Endometrial microvascular endothelial cells (primary cell): ENCODE data around the gene SLC4A4. TPM values are rescaled to one million over a fixed set of nuclear protein-coding genes. Genes with fewer than 3 reads are reported as not detected.

Experiments
- in situ Hi-C: cut with HindIII; loops from 2 replicates; pipeline ENCODE4 v1.10.0; 2017; ENCODE audit warnings: low sequenced_read_pairs, low pct_unique_long_range_greater_than_20kb; ENCODE audit errors: inconsistent ontology term
- total RNA-seq: library from RNA; depleted of rRNA; stranded (reverse); fragments of >200 nt; gene quantifications from one replicate; pipeline ENCODE4 v1.2.3, GENCODE V29; 2015; ENCODE audit errors: inconsistent ontology term

Gene SLC4A4
- total RNA-seq, 1 donor from 2014 or later, result not detected

DNA sequence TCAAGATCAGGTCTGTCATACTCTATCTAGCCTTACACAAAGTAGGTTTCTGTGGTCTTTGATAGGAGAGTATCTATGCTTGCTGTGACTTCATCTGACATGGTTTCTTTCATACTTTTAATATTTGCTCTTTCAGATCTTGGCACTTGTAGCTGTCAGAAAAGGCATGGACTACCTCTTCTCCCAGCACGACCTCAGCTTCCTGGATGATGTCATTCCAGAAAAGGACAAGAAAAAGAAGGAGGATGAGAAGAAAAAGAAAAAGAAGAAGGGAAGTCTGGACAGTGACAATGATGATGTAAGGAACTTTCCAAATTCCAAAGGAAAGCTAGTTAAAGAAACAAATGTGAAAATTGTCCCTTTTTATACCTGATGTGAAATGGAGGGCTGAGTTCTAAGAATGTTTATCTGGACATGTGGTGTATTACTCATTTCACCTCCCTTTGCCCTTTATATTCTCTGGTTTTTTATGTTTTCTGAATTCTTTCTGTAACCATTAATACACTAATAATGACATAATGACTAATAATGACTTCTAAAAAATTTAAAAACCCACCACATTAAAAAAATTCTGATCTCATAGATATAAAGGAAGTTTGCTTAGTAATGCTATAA is 221.2 kb downstream of the SLC4A4 start:
- in situ Hi-C loops, result no loop called here

GRCh38 chr4:71564775-71565174 is 226.0 kb downstream of the SLC4A4 start:
- in situ Hi-C loops, result no loop called here

- in situ Hi-C loops, result no loop called here
Measured at GRCh38 chr4:71566856-71567255, 228.0 kb downstream of the SLC4A4 start.

- in situ Hi-C loops, result no loop called here
Measured at GRCh38 chr4:71568131-71568530, 229.3 kb downstream of the SLC4A4 start.

- in situ Hi-C loops, result no loop called here
Measured at GRCh38 chr4:71570492-71570891, 231.7 kb downstream of the SLC4A4 start.

- in situ Hi-C loops, result no loop called here
Measured at GRCh38 chr4:71571346-71571745, 232.5 kb downstream of the SLC4A4 start.

GRCh38 chr4:71583971-71584370 is 245.2 kb downstream of the SLC4A4 start:
- in situ Hi-C loops, result no loop called here

DNA sequence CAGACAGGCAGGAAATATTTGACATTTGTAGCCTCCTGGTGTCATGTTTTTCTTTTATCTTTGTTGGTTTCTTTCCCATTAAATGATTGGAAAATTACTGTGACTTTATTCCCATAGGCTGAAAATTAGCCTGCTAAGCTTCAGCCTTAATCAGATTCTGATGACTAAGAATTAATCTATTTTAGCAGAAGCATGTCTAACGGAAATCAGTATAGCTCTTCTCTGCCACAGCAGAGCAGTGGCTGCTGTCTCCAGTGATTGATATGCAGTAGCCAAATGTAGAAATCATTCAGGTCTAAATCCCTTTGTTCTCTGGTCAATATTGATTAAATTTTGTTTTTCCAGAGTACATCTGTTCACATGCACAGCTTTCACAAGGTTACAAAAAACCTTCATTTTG is 245.8 kb downstream of the SLC4A4 start:
- in situ Hi-C loops, result no loop called here

- in situ Hi-C loops, result no loop called here
Measured at GRCh38 chr4:71586087-71586763, 247.4 kb downstream of the SLC4A4 start.

- in situ Hi-C loops, result no loop called here
Measured at GRCh38 chr4:71587995-71588394, 249.2 kb downstream of the SLC4A4 start.

DNA sequence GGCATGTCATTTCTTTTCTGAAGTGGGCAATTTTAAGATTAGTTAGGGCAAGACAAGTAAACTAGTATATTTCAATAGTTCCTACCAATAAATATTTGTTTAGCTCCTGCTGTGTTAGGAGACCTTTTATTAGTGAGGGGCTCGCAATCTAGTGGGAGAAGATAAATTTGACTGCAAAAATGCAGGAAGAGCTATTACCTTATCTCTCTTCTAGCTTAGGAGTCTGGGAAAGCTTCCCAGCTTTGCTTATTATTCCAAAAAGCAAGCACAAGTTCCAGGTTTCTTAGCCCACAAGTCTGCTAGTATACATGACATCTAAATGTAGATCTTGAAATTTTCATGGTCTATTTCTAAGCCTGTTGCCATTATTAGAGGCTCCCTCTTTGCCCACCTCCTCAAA is 254.0 kb downstream of the SLC4A4 start:
- in situ Hi-C loops, result no loop called here

DNA sequence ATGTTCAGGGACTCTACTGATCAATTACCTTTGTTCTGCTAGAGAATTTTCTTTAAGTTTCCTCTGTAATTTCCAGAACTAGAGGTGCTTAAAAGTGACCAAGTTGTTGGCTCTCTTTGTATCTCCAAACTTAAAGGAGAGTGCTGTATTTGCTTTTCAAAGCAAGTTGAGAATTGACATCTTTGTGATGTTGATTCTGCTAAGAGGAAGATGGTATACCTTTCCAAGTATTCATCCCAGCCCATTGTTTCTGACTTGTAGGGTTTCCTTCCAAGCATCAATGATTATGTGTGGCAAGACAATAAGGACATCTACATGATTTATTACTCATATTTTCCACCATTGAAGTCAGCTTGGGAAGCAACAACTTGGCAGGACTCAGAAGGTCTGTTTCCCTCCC is 254.5 kb downstream of the SLC4A4 start:
- in situ Hi-C loops, result no loop called here

- in situ Hi-C loops, result no loop called here
Measured at GRCh38 chr4:71595576-71596108, 256.8 kb downstream of the SLC4A4 start.

DNA sequence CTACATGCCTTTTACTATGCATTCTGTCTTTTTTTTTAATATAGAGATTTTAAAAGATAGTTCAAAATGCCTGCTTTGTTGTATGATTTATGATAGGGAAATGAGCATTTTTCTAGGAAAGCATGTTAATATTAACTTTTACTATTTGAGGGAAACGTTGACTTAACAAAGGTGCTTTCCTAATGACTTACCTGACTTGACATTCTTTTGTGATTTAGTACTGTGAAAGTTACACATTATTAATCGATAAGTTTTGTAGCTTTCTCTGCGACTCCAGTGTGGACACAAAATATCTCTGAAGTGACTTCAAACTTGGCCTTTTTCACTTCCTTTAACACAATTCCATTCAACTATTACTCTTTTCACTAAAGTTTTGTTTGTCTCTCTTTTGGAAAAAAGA is 260.8 kb downstream of the SLC4A4 start:
- in situ Hi-C loops, result no loop called here

GRCh38 chr4:71602289-71602900 is 263.6 kb downstream of the SLC4A4 start:
- in situ Hi-C loops, result no loop called here

GRCh38 chr4:71604785-71605184 is 266.0 kb downstream of the SLC4A4 start:
- in situ Hi-C loops, result no loop called here

- in situ Hi-C loops, result no loop called here
Measured at GRCh38 chr4:71607109-71607508, 268.3 kb downstream of the SLC4A4 start.

- in situ Hi-C loops, result no loop called here
Measured at GRCh38 chr4:71607780-71608677, 269.2 kb downstream of the SLC4A4 start.

DNA sequence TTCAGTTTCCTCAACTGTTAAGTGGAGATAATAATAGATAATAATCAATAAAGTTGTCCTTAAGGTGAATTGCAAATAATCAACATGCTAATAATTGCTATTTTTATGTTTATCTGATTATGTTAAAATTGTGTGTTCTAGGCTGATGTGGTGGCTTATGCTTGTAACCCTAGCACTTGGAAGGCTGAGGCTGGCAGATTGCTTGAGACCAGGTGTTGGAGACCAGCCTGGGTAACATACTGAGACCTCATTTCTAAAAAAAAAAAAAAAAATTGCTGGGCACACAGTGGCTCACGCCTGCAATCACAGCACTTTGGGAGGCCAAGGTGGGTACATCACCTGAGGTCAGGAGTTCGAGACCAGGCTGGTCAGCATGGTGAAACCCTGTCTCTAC is 269.9 kb downstream of the SLC4A4 start:
- in situ Hi-C loops, result no loop called here
